Breast epithelium (tissue), 4 donors: ENCODE measurements around the gene R3HDML. TPM values are rescaled to one million over a fixed set of nuclear protein-coding genes. Genes with fewer than 3 reads are reported as not detected.

Source experiments
- DNase-seq, 2 donors: peaks; one replicate each; pipeline ENCODE4 v3.0.0-alpha.2; 2019; ENCODE audit warnings: low spot score in 2 of 2
- H3K27ac ChIP-seq, 2 donors: fragments of 200-600 bp; sonication (generic) in 1 of 2; one replicate each; pipeline ENCODE4 v1.5.1; 2016 to 2019; ENCODE audit warnings: mild to moderate bottlenecking in 1 of 2
- H3K27me3 ChIP-seq, 2 donors: fragments of 200-600 bp; sonication (generic) in 1 of 2; one replicate each; pipeline versions ENCODE4 v1.5.1 to v1.6.0; 2017 to 2019; ENCODE audit warnings: control low read depth in 1 of 2, mild to moderate bottlenecking in 1 of 2
- H3K36me3 ChIP-seq: fragments of 200-600 bp; one replicate; pipeline ENCODE4 v1.5.1; 2019
- H3K4me1 ChIP-seq, 2 donors: fragments of 200-600 bp; sonication (generic); one replicate each; pipeline ENCODE4 v1.5.1; 2016 to 2019; ENCODE audit warnings: control low read depth in 1 of 2
- H3K4me3 ChIP-seq, 3 donors: fragments of 200-600 bp; sonication (generic); 1 replicate in 2 of 3; 2 replicates in 1 of 3; pipeline ENCODE4 v1.5.1; 2016 to 2019; ENCODE audit warnings: mild to moderate bottlenecking in 3 of 3, moderate library complexity in 2 of 3
- H3K9me3 ChIP-seq, 2 donors: fragments of 200-600 bp; sonication (generic) in 1 of 2; one replicate each; pipeline ENCODE4 v1.5.1; 2016 to 2019; ENCODE audit warnings: control low read depth in 1 of 2
- POLR2A ChIP-seq: fragments of 450-650 bp; IDR thresholded peaks from one replicate; pipeline ENCODE4 v1.6.1; 2016; ENCODE audit warnings: antibody characterized with exemption, mild to moderate bottlenecking, moderate library complexity
- POLR2AphosphoS5 ChIP-seq, 3 donors: sonication (generic); formaldehyde crosslinking; IDR thresholded peaks; one replicate each; pipeline ENCODE4 v1.6.1; 2017; ENCODE audit warnings: antibody characterized with exemption in 3 of 3
- intact Hi-C: fragments of 100-400 bp; cut with DNase I; formaldehyde crosslinking; loops from one replicate; pipeline ENCODE4 v1.15.1; 2023; ENCODE audit warnings: low total_unique reads
- total RNA-seq, 3 donors: library from RNA; depleted of rRNA; stranded (reverse); fragments of >200 nt; gene quantifications; one replicate each; pipeline ENCODE4 v1.1.0, GENCODE V29; 2016
- TF ChIP-seq, protein P1 (sequence below), 3 donors: fragments of 450-650 bp; IDR thresholded peaks; one replicate each; pipeline ENCODE4 v1.5.1; 2016 to 2017; ENCODE audit warnings: antibody characterized with exemption in 3 of 3, mild to moderate bottlenecking in 3 of 3, moderate library complexity in 3 of 3

The R3HDML gene
- total RNA-seq, 3 donors from 2014 or later, result not detected

DNA sequence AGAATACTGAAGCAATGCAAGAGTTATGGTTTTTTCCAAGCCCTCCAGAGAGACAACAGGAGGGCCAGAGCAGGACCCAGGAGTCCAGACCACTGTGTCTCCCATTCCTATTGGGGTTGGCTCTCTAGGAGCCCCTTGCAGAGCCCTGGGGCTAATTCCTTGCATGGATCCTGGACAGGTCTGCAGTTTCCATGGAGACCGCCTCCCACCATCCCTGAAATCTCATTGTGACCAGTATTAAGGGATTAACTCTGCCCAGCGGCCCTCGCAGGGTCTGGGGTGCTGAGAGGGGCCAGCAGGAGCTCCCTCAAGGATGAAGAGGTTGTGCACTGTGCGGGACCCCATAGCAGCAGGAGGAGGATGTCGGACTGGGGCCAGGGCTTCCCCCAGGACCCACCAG, 53.4 kb downstream of the R3HDML start:
- no peak for DNase-seq
- H3K9me3 ChIP-seq, result no peaks in the 10 kb centered on the region
- peaks cover 0 to 18% of the 10 kb centered on the region in 2 donors for H3K27me3 ChIP-seq
- no peaks in the 10 kb centered on the region for H3K36me3 ChIP-seq
- intact Hi-C loops, result no loop called here
- peaks cover 0 to 6% of the 10 kb centered on the region in 2 donors for H3K4me1 ChIP-seq
- H3K4me3 ChIP-seq, result no peak overlapping the region
- no peak overlapping the region for H3K27ac ChIP-seq
- no peak for TF ChIP-seq POLR2A
- no peak for TF ChIP-seq POLR2AphosphoS5 (IDR thresholded peaks at IDR 0.05)
- TF ChIP-seq, protein P1, sequence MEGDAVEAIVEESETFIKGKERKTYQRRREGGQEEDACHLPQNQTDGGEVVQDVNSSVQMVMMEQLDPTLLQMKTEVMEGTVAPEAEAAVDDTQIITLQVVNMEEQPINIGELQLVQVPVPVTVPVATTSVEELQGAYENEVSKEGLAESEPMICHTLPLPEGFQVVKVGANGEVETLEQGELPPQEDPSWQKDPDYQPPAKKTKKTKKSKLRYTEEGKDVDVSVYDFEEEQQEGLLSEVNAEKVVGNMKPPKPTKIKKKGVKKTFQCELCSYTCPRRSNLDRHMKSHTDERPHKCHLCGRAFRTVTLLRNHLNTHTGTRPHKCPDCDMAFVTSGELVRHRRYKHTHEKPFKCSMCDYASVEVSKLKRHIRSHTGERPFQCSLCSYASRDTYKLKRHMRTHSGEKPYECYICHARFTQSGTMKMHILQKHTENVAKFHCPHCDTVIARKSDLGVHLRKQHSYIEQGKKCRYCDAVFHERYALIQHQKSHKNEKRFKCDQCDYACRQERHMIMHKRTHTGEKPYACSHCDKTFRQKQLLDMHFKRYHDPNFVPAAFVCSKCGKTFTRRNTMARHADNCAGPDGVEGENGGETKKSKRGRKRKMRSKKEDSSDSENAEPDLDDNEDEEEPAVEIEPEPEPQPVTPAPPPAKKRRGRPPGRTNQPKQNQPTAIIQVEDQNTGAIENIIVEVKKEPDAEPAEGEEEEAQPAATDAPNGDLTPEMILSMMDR (IDR thresholded peaks at IDR 0.05), result no peak

DNA sequence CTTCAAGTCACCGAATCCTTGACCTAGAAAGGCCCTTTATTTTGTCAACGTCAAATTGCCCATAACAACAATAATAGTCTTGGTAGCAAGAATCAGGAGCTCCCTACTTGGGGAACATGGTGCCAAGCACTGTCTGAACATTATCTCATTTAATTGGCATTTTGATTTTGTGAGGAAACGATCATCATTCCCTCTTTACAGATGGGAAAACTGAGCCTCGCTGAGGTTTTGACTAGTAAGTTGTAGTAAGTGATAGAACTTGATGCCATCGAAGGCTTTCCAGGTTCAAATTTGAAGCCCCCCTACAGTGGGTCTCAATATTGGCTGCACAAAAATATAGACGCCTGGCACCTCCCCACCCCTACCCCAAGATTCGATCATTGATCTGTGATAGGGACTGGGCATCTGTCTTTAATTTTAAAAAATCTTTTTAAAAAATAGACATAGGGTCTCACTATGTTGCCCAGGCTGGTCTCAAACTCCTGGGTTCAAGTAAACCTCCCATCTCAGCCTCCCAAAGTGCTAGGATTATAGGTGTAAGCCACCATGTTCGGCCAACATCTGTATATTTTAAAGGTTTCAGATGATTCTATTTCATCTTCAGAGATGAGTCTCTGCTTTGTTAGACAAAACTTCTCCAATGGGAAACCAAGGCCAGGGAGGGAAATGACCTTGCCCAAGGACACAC, 55.4 kb downstream of the R3HDML start:
- Histone ChIP-seq H3K36me3 (no peaks in the 10 kb centered on the region), H3K9me3 (no peaks in the 10 kb centered on the region), H3K27me3 (peaks cover 0 to 14% of the 10 kb centered on the region in 2 donors), H3K27ac (no peak overlapping the region), H3K4me1 (peaks cover 0 to 6% of the 10 kb centered on the region in 2 donors), H3K4me3 (no peak overlapping the region)
- intact Hi-C loops, result no loop called here
- DNase-seq, result no peak
- no peak for TF ChIP-seq POLR2AphosphoS5 (IDR thresholded peaks at IDR 0.05)
- TF ChIP-seq, protein P1 (IDR thresholded peaks at IDR 0.05), result no peak
- no peak for TF ChIP-seq POLR2A

DNA sequence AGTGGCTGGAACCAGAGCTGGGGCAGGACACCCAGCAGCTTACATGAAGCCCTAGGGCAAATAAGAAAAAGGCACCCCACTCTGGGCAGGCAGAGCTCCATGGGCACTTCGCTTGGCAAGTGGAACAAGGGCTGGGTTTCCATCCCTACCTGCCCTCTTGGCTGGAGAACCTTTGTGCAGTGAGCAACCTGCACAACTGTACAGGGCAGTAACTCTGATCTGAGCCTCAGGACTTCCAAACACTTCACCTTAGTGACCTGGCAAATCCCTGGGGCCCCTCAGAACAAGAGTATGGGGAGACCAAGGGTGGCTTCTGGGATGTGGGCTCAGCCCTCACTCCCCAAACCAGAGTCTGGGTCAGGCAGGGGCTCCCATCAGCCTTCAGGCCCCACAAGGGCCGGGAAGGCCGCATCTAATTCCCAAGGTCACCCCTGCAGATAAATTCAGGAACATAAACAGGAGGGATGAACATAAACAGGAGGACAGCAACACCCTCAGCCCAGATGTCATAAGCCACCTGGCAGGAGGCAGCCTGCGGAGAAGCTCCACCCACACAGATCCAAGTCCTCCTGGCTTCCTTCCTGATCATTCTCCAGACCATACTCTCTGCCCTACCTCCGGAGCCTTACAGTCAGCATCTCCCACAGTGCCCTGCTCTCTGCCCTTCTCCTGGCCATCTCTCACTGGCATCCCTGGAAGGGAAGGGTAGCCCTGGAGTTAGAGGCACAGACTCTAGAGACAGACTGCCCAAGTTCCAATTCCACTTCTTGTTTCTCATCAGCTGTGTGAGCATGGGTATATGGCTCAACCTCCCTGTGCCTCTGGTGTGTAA, 56.1 kb downstream of the R3HDML start:
- Histone ChIP-seq H3K27me3 (peaks cover 0 to 11% of the 10 kb centered on the region in 2 donors), H3K27ac (no peak overlapping the region), H3K4me1 (peaks cover 0 to 6% of the 10 kb centered on the region in 2 donors), H3K36me3 (no peaks in the 10 kb centered on the region), H3K9me3 (no peaks in the 10 kb centered on the region), H3K4me3 (no peak overlapping the region)
- intact Hi-C loops, result no loop called here
- DNase-seq, result no peak
- TF ChIP-seq POLR2AphosphoS5 (IDR thresholded peaks at IDR 0.05) (no peak), POLR2A (no peak)
- TF ChIP-seq, protein P1 (IDR thresholded peaks at IDR 0.05), result no peak

DNA sequence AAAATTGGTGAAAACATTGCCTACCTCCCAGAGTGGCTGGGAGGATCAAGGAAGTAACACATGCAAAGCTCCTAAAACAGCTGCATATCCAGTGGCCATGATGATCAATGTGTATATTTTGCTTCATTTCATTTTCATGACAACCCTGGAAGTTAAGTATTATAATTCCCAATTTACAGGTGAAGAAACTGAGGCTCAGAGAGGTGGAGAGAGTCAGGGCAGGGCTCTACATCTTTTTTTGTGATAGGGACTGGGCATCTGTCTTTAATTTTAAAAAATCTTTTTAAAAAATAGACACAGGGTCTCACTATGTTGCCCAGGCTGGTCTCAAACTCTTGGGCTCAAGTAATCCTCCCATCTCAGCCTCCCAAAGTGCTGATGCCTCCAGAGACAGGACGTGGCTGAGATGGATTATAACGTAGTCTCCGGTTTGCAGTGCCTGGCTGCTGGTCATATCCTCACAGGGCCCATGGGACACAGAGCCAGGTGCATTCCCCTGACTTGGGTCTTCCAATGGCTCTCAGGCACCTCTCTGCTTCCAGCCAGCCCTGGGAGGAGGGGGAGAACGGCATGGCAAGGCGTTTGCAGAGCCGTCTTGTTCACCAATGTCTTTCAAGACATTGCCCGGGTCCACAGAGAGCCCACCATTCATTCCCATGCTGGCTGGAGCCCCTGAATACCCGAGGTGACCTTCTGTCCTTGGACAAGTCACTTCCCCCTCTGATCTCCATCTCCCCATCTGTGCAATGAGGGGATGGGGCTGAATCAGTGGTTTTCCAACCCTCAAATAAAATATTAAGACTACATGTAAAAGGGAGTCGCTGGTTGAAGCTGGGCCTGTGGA, 57.0 kb downstream of the R3HDML start:
- intact Hi-C loops, result no loop called here
- Histone ChIP-seq H3K27ac (no peak overlapping the region), H3K4me1 (no peaks in the 10 kb centered on the region), H3K4me3 (no peak overlapping the region), H3K9me3 (no peaks in the 10 kb centered on the region), H3K36me3 (no peaks in the 10 kb centered on the region), H3K27me3 (peaks cover 0 to 2% of the 10 kb centered on the region in 2 donors)
- TF ChIP-seq POLR2A (no peak), POLR2AphosphoS5 (IDR thresholded peaks at IDR 0.05) (no peak)
- TF ChIP-seq, protein P1 (IDR thresholded peaks at IDR 0.05), result no peak
- no peak for DNase-seq
